DMS153 treated with DMSO at 0.1 percent for 48 hours (cell line): ENCODE measurements around the gene ARID5B.

Experiments
- DNase-seq: peaks from one replicate; lab custom pipeline; 2025; ENCODE audit not compliant: unreplicated experiment; lab: John Stamatoyannopoulos, UW

The ARID5B gene

DNA sequence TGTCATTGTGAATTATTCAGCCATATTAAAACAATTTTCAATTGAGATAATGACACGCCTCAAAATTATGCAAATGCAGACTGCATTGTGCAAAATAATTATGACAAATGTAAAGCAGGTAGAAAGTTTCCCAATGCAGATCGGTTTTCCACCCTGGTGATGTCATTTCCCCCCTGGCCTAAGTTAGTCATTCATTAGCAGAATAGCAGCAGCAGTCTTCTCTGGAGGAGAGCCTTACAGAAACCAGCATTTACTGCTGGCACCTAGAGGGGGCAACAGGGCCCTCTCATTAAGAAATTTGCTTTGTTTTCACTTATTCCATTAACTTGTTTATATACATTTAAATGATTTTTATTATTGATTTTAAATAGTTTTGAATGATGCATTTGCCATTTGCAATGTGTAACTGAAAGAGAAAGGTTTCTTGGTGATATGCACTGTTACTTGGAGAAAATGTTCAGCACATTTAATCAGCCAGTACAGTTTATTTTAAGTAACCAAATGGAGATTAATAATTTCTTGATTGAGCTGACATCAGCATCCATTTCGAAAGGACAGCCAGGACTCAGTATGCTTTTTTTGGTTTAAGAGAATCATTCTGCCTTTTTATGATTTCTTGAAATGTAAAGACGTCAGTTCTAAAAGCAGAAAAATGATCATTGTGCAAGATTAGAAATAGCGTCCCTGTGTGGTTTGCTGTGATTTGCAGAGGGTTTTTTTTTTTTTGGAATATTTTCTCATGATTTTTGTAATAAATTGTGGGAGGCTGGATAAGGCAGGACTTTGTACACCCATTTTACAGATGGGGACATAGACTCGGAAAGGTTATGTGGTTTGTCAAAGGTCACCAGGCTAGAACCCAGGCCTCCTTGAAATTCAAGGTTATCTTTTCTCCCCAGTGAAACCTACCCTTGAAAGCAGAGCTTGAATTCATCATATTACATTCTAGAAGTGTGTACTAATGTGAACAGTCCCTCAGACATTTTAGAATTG, 3.5 kb downstream of the ARID5B start:
- peak; percentile 18 for DNase-seq

DNA sequence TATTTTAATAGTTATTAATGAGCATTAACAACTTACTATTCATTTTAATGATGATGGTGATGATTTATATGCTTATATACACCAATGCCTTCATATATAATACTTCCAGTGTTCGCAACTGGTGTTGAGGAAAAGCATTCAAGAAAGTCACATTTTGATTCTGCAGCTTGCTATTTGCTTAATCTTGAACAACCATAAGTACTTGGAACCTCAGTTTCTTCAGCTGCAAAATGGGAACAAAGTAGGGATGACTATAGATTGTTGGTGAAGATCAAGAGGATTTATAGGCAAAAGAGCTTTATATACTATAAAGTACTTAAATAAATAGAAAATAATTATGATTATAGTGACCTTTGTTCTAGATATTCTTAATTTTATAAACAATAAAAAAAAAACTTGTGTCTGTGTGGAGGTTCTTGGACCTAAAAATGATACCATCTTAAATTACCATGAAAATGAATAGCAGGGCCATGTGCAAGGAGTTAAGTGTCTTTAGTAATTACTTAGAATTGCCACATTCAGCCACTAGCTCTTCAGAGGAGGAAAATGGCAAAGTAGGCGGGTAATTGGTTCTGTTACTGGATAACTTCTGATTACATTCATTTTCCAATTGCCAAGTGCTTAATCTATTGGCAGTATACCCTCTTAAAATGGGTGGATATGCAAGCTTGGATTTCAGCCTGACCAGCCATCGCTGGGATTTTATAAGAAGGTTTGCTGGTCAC, 4.5 kb downstream of the ARID5B start:
- no peak for DNase-seq

DNA sequence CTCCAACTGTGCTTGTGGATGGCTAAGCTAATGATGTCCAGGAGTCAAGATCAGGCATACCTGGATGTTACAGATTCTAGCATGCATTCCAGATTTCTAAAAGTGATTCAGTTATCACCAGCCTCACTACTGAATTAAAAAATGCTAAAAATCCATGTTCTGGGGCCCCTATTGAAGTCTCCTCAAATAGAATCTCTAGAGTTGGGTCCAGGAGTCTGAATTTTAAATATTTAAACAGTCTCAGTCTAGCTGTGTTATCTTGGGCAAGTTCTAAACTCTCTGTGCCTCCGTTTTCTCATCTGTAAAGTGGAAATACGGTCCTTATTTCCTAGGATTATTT, 5.0 kb downstream of the ARID5B start:
- no peak for DNase-seq

DNA sequence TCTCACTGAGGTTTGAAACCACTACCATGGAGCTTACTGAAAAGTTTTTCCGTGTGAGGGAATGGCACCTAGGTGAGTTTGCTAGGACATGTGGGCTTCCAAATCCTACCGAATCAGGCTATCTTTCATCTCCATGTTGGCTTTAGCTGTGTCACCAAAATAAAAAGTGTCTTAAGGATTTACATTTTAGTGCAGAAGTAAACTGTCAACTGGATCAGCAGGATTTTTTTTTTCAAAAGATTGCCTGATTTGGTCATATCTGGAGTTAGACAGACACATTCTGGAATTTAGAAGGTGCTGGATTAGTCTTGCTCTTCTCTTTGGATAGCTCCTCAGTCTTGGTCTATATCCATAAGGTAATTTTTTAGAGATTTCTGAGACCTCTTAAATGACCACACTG, 5.5 kb downstream of the ARID5B start:
- no peak for DNase-seq

DNA sequence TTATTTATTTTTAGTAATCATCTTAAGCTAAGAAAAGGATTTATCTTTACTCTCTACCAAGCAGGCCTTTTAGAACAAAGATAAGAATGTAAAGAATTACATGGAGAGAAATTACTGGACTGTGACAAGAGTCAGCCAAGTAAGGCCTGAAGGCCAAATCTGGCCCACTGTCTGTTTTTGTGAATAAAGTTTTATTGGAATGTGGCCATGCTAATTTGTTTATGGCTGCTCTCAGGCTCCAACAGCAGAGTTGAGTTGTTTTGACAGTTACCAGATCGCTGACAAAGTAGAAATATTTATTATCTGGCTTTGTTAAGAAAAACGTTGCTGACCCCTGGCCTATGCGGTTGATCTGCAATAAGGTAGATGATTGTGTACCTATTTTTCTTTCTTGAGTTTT, 6.1 kb downstream of the ARID5B start:
- DNase-seq: no peak

DNA sequence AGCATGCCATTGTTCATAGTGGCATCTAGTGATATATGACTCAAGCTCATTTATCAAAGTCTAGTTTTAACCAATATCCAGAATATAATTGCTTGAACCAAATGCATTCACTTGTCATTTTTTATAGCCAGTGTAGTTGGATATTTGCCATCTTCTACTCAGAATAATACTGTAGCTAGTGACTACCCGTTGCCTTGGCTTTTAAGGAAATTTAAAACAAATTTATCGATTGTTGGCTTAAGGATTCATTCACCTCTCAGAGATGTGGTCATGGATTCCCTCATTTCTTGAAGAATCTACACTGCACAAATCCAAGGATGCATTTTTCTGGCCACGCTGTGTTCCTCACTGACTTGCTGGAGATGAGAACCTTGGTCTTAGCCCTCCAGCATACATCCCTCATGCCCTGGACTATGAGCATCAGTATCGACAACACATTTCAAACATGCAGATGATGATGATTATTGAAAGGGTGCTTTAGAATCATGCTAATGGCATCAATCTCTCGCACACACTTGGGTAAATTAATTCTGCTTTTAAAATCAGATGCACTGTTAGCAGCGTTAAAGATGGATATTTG, 8.8 kb downstream of the ARID5B start:
- no peak for DNase-seq

DNA sequence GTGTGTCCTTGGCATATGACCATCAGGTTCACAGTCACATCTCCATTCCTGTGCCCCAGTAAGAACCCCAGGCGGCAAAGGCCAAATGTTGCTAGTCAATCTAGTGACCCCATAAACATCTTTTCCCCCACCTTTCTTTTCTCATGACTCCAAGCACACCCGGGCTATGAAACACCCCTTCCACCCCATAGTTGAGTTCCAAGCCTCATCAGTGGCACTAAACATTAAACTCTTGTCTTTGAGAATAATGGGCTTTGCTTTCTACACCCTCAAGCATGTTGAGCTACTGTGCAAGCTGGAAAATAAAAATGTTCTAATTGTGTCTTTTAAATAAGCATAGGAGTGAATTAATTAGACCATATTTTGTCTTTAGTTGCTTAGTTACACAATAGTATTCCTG, 9.4 kb downstream of the ARID5B start:
- no peak for DNase-seq

DNA sequence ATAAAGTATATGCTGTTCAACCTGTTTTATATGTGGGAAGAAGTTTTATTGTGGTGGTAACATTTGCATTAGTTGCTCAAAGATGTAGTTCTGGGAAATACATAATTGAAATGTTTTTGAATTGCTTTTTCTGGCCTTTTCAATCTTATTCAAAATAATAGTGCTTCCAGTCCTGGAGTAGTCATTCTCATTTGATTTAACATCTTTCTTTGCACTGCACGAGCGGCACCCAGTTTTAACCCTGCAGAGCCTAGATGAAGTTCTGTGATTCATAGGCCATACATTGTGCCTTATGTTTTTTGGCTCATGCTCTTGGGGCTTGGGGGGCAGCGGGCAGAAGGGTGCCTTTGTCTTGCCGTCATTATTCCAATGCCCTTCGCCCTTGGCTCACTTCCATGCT, 9.9 kb downstream of the ARID5B start:
- DNase-seq: no peak

DNA sequence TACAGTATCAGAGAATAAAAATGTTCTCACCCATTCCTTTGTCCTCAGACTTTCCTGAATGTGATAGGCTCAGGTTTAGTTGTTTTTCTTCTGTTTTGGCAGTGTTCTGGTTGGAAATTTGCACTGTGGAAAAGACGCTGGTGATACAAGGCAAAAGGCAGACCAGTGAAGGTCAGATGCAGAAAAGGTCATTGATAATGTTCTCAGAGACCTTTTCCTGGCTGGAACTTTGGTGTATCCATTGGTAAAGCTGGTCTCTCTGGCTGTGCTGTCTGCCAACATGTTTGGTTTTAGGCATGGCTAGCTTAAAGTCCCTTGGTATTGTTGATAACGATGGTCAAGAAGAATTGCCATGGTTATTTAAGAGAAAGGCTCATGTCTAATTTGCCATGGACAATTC, 11.5 kb downstream of the ARID5B start:
- DNase-seq: no peak

DNA sequence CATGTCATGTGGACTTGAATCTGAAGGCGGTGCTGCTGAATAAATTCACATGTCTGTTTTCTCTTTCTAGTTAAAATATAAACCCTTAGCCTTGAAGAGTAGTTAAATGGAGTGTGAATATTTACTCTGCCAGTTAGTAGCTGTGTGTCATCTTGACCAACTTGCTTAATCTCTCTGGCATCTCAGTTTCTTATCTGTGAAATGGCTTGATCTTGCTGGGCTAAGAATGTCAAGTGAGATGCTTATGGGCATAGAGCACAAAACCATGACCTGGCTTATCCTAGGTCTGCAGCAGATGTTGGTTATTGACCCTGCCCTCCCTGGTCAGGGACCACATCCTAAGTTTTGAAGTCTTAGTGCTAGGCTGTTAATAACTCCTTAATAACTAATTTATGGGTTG, 16.6 kb downstream of the ARID5B start:
- DNase-seq: no peak

DNA sequence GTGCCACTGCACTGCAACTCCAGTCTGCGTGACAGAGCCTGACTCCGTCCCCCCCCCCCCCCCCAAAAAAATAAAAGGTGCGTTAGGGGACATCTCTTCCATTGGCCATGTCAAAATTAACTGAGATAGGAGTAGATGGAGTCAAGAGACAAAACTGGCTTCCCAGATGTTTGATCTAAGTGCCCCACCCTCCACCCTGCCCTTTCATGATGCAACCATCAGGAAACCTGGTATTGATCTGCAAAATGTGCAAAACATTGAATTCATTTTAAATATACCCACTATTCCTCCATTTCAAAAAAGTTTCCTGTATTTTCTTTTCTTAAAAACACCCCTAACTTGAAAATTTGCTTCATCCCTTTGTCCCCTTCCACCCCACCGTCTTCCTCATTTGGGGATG, 17.5 kb downstream of the ARID5B start:
- DNase-seq: no peak

DNA sequence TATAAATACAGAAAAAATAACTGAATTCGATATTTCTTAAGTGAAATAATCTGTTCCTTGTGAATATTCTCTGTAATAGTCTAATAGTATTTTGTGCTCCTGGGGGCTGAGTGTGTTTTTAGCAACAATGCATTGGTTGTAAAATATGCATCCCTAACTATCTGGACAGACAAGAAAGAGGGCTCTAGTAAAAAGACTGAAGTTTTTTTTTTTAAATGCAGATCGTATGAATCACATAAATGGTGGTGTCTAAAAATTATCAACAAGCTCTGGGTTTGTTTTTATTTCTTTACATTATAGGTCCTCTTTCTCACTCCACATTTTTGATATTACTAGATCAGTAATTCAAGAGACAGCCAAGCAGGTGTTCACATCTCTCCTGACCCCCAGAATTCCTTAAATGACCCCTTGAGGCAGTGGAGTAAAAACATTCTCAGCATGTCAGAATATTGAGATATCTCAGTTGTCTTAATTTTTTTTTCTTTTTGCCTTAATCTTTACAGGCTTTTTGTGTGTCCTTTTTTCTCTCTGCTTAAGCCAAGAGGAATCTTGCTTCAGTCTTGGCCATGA, 18.2 kb downstream of the ARID5B start:
- no peak for DNase-seq

DNA sequence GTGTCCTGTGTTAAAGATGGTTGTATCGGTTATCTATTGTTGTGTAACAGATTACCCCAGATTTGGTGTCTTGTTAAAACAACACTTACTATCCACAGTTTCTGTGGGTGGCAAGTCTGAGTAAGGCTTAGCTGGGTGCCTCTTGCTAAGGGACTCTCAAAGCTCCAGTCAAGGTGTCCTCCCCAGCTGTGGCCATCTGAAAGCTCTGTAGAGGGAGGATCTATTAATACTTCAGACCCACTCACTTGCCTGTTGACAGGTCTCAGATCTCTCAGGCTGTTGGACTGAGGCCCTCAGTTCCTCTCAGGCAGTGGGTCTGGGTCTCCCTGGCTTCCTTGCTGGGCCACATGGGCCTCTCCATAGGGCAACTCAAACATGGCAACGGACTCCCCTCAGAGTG, 19.6 kb downstream of the ARID5B start:
- DNase-seq: no peak

DNA sequence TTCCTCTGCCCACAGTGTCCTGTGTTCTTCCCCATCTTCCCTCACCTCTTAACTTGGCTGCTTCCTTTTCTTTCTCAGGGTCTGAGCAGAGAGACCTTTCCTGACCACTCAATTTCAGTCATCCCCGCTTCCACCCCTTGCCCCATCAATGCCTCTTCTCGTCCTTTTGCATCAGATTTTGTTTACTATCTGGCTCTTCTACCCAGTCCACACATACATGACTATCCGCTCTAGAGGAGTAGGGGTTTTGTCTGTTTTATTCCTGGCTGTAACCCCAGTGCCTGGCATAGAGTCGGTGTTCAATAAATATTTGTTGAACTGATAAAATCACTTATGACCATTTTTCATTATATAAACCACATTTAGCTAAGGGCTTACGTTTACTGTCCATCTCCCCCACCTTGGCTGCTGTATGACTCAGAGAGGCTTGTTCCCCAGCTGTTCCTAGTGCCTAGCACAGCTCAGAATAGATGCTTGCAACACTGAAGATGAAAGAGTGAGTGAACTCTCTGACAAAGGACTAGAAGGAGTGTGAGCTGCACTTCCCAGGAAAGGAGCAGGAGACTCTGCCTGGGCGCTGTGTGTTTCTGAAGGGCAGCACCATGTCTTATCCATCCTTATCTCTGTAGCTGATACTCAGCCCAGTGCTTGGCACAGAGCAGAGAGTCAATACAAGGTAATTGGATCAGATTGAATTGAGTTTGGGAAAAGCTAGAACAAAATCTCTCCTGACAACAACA, 21.9 kb downstream of the ARID5B start:
- DNase-seq: no peak

DNA sequence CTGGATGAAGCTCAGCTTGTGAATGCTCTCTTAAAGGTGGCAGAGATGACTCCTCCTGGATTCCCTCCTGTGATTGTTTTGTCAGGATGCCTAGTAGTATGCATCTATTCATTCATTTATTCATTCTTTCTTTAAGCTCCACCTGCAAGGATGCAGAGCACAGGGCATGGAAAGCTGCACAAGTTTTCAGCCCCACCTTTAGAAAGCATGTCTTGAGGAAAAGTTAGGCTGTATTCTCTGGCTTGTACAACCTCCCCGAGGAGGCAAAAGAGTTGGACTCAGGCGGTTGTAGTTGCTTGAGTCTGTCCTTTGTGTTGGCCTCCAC, 22.4 kb downstream of the ARID5B start:
- DNase-seq: no peak

DNA sequence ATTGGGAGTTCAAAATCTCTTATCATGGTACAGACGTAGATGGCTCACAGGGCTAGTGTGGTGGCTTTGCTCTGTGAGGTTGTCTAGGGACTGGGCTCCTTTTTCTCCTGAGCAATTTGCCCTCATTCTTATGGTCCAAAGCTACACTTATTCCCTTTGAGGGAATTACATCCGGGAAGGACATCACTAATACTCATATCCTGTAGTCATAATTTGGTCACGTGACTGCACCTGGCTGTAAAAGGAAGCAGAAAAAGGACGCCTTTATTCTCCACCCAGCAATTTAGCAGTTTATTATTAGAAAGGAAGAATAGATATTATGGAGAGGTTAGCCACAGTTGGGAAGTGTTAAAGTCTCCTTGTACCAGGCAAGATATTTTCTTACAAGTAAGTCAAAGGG, 28.1 kb downstream of the ARID5B start:
- DNase-seq: no peak

DNA sequence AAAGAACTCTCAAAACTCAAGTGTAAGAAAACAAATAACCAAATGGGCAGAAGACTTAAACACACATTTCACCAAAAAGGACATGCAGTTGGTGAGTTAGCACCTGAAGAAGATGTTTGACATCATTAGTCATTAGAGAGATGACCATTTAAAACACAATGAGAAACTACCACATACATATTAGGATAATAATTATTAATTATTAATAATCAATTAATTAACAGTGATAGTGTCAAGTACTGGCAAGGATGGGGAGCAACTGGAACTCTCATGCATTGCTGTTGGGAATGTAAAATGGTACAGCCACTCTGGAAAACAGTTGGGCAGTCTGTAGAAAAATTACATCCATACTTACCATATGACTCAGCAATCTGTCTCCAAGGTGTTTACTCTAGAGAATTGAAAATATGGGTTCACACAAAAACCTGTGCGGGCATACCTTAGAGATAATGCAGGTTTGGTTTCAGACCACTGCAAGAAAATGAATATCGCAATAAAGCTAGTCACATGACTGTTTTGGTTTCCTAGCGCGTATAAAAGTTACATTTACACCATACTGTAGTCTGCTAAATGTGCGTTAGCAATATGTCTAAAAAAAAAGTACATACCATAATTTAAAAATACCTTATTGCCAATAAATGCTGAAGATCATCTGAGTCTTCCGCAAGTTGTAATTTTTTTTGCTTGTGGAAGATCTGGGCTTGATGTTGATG, 30.3 kb downstream of the ARID5B start:
- no peak for DNase-seq

DNA sequence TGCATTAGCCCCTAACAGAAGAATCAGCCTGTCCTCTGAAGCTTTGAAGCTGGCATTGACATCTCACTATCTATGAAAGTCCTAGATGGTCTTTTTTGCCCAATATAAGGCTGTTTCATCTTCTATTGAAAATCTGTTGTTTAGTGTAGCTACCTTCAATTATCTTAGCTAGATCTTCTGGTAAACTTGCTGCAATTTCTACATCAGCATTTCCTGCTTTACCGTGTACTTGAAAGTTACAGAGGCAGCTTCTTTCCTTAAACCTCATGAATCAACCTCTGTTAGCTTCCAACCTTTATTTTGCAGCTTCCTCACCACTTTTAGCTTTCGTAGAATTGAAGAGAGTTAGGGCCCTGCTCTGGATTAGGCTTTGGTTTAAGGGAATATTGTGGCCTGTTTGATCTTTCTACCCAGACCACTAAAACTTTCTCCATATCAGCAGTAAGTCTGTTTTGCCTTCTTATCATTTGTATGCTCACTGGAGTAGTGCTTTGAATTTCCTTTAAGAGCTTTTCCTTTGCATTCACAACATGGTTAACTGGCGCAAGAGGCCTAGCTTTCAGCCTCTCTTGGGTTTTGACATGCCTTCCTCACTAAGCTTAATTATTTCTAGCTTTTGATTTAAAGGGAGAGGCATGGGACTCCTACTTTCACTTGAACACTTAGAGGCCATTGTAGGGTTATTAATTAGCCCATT, 32.5 kb downstream of the ARID5B start:
- no peak for DNase-seq

DNA sequence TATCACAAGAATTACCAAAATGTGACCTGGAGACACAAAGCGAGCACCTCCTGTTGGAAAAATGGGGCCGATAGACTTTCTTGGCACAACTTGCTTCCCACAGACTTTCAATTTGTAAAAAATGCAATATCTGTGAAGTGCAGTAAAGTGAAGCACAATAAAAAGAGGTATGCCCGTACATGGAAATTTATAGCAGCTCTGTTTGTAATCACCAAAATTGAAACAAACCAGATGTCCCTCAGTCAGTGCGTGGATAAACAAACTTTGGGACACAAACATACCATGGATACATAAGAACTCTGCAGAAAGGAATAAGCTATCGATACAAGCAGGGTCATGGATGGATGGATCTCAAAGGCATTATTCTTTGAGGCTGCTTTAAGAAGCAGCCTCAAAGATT, 33.6 kb downstream of the ARID5B start:
- DNase-seq: no peak

DNA sequence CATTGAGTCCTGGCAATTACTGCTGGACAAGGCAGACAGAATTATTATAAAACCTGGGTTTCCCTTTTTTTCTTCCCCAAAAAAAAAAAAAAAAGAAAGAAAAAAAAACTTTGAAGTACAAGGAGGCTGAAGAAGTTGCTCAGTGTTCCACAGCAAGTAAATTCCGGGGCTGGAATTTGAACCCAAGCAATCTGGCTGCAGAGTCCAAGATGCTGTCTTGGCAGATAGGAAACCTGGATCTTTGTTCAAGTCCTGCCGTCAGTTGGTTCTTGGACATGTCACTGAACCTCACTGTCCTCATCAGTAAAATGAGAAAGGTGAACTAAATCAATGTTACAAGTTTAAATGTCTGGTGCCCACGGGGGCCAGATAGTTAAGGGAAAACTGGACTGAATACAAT, 35.3 kb downstream of the ARID5B start:
- no peak for DNase-seq
